GM19193 (cell line): ENCODE data around the gene ZNF710.

Experiments
- POLR2A ChIP-seq: IDR thresholded peaks from 4 replicates; pipeline ENCODE4 v1.6.1; 2011; ENCODE audit not compliant: insufficient read depth, insufficient read length; ENCODE audit errors: extremely low read depth

The ZNF710 gene

DNA sequence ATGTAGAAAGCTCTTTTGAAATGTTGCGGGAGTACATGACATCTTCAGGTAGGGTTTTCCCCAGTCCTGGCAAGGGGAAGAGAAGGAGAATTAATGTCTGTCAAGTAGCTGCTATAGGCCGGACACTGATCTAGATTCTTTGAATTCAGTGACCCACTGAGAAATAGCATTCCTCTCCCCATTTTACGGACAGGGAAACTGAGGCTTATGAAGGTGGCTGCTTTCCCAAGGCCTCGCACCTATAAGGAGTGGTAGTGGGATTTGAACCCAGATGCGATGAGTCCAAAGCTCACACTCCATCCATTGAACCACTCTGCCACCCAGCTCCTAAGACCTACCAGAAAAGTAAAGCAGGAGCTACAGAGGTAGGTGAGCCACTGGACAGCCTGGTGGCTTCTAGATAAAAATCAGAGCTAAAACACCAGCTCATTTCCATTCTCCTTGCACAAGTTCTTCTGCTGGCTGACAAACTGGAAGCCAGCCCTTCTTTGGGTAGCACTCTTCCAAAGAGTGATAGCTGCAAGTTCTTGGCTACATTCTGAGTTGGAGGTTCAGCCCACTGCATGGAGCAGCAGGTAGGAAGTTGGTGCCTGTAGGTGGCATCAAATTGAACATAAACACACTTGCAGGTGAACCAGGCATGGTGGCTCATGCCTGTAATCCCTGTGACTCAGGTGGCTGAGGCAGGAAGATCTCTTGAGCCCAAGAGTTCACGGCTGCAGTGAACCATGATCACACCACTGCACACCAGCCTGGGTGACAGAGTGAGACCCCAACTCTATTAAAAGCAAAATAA lies 22.0 kb downstream of the ZNF710 start:
- TF ChIP-seq POLR2A = no peak

DNA sequence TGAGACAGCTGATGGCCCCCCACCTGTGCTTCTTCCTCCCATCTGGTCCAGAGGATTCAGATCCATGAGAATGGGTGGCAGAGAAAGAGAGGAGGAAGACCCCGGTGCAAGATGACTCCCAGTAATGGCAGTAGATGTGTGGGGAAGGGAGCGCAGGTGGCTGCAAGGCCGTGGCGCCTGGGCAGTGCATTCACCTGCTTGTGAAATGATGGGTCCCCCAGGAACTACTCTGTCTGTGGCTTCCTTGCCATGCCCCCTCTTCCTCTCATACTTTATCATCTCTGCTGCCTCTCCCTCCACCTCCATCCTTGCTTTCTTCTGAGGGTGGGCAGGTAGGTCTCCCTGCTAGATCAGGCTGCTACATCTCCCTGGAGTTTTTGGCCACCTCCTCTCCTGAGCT lies 23.3 kb downstream of the ZNF710 start:
- TF ChIP-seq POLR2A = no peak

DNA sequence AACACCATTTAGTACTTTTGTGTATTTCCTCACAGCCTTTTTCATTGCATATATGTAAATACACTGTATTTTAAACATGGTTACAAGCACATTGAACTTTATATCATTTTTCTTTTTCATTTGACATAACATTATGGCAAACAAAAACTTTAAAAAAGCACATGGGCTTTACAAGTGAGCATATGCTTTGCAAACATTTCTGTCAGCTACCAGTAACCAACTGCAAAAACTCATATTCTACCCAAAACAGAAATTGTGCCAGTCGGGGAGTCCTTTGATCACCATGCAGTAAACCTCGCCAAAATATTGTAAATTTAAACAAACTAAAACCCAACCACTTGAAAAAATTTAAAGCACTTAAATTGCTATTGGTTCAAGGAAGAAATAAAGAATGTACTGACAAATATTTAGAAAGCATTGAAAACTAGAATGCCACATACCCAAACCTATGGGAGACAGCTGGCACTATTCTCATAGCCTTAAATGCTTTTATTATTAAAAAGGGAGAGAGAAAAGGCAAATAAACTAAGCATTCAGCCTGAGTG lies 24.4 kb downstream of the ZNF710 start:
- TF ChIP-seq POLR2A = no peak

DNA sequence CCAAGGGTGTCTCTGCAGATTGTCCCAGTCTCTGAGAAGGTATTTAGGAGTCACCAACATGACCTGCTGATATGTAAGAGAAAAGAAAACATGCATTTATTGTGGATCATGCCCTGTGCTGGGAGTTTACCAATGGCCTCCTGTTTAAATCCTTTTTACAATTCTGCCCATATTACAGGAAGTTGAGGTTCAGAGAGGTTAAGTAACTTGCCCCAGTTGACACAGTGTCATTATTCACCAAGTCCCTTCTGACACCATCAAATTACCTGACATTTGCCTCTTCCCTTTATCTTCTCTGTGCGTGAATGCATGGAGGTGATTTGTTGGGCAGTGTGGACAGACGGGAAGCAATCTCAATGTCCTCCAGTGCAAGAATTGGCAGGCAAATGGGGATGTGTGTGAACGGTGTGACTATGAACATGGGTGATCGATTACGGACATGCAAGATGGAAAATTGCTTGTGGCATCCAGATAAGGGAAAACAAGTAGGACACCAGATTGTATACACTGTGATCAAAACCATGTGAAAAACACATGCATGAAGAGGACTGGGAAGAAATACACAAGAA lies 27.3 kb downstream of the ZNF710 start:
- no peak for TF ChIP-seq POLR2A

DNA sequence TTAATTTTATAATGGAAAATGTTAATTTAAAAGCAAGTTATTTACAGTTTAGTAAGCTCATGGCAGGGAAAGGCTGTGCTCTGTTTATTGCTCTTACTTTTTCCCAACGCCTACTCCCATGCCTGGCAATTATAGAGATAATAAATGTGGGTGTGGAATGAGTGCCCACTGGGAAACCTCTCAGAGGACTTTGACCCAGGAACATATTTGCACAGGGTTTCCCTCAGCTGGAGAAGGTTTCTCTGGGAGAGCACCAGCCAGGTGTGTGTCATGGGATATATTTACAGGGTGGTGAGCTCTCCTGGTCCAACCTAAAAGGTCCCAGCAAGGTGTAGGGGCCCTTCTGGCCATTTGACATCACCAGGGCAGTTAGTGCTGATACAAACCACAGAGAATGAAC lies 27.9 kb downstream of the ZNF710 start:
- TF ChIP-seq POLR2A = no peak

DNA sequence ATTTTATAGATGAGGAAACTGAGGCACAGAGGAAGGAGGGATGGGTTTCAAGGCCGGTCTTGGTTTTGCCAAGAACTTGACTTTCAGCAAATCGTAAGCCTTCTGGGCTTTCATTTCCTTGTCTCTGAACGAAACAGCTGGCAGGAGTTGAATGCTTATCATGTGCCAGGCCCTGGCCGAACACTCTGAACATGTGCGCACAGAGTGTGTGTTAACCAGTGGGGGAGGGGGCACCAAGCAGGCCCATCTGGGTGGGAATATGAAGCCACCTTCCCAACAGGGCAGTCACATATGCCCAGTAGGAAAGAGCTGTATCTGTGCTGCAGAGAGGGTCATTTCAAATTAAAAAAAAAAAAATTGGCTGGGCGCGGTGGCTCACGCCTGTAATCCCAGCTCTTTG lies 29.3 kb downstream of the ZNF710 start:
- TF ChIP-seq POLR2A = no peak

DNA sequence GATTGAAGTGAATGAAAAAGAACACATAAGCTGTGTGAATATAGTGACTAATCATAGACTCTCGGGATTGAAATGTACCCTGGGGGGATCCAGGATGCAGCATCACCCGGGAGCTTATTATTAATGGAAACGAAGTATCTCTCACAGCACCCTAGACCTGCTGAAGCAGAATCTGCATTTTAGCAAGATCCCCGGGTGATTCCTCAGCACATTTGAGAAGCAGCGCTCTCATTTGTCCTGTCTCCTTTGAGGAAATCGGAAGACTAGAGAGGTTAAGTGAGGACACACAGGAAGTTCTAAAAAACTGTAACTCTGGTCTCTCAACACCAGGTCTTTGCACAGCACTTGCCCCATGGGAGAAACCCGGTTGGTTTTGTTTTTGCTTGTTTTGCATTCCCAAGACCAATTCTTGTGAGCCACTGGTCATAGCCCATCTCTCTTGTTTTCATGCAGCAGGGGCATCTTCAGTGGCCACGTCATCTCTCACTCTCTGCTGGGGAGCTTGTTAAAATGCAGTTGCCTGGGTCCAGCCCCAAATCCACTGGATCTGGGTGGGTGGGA lies 30.2 kb downstream of the ZNF710 start:
- peak; percentile 41 for TF ChIP-seq POLR2A

DNA sequence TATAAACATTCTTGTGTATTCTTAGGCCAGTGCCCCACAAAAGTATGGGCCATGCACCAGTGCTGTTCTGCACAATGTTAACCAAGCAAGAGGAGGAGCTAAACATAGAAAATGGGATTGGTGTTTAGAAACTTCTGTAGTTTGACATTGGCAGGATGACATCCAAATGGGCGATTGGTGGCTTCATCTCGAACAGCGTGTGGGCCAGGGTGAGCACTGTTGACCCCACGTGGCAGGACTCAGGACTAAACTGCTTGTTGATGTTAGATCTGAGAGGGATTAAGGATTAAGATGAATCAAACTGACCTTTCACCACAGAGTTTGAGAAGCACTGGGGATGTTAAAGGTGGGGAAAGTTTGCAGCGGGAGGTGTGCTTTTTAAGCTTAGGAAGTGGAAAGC lies 31.9 kb downstream of the ZNF710 start:
- no peak for TF ChIP-seq POLR2A

DNA sequence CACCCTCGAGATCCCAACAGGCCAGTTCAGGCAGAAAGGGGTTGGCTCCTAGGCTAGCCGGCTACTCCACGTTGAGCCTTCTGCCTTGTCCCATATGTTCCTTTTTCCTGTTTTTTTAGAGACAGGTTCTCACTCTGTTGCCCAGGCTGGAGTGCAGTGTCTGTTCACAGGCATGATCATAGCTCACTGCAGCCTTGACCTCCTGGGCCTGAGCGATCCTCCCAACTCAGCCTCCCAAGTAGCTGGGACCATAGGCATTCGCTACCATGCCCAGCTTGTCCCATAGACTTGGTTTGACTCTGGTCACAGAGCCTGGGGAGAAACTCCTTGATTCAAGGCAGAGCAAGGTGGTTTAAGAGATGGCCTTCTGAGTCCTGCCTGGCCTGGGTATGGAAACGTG lies 32.3 kb downstream of the ZNF710 start:
- no peak for TF ChIP-seq POLR2A

DNA sequence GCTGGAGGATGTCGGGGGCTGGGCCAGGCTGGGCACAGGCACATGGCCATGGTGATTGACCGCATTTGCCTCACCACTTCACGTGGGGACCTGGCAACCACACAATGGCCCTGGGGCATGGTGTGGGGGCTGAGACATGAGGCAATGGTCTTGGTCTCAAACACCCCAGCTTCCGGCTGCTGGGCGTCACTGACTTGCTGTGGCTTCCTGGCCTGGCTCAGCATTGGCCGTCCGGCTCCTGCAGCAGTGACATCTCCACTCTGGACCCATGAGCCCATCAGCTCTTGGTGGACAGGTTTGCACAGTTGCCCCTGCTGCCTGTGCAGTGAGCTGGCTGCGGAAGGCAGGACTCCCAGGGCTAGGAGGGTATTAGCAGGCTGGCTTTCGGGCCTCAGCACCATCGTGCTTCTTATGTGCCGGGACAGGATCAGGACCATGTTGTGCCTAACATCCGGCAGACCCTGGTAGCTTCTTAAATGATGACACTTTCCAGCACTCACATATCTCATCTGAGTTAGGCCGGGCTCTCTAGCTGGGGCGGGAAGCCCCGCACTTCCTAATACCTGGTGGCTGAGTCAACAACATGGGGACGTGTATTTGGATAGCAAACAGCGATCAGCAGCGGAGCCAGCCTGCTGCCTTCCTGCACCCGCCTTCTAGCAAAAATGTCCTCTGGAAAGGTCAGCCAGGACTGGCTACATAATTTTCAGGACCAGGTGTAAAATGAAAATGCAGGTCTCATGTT lies 34.1 kb downstream of the ZNF710 start:
- no peak for TF ChIP-seq POLR2A

DNA sequence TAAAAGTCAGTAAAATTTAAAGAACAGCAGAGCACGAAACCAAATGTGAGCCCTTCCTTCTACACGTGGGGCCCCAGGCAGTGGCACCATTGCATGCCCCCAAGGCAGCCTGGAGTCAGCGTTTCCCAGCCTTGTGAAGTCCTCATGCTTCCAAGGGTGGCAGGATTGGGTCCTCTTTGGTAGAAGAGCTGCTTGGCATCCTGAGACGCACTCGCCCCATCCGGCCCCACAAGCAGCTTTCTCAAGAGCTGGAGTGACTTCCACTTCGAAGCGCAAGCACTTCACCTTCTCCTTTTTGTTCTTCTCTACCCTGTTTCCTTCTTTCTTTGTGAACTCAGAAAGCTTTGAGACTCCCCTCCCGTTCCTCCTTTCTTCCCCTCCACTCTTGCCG lies 34.7 kb downstream of the ZNF710 start:
- no peak for TF ChIP-seq POLR2A

DNA sequence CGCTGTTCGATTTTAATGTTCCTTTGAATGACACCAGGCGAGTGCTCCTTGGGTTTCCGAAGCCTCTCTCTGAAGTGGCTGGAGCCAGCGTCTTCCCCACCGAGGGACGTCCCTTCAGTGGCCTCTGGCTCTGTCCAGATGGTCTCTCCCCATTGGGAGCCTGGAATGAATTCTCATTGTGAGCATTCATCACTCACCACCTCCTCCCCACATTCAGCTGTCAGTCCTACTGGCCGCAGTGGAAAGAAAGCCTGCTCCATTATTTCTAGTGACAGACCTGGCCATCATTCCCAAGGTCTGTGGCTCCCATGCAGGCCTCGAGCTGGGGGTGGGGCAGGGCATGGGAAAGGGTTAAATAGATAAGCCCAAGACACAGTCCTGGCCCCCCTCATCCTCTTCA lies 35.2 kb downstream of the ZNF710 start:
- no peak for TF ChIP-seq POLR2A

DNA sequence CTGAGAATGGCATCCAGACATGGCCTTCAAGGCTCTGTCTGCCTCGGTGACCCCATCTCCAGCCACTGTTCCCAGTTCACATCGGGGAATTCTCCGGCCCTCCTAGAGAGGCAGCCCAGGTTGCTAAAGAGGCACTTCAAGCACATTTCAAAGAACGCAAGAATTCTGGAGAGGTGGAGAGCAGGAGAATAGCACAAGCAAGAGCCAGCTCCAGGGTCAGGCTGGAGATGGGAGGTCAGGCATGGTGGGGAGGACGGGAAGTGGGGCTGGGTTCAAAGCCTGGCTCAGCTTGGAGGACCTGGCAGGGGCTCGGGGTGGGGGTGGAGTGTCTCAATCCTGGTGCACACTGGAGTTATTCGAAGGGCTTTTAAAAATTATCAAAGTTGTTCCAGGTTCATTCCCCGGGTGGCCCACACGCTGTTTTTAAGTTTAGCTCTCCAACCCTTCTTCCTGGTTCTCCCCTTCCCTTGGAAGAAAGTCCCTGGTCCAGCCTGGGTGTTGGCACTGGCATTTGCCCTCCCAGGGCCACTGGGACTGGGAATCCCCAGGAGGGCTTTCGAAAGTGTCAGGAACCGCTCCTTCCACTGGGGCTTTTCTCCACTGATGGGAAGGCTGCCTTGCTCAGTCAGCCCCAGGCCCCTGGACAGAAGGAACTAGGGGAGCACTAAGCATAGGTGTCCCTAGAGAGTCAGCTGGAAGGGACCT lies 35.8 kb downstream of the ZNF710 start:
- no peak for TF ChIP-seq POLR2A

DNA sequence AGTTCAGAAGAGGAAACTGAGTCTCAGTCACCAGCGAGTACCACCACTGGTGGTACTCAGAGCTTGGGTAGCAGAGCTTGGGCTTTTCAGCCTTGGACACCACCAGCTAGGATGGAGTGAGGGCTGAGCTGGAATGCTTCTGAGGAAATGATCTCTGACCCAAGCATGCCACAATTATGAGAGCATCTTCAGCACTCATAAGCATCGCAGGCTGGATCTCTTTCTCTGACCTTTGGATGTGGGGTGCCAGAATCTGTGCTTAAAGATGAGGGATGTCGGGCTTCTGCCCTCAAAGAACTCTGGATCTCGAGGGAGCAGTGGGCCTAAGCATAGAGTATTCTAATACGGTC lies 36.4 kb downstream of the ZNF710 start:
- no peak for TF ChIP-seq POLR2A
